ENCODE results near the gene PLVAP. TPM values are rescaled to one million over a fixed set of nuclear protein-coding genes. Genes with fewer than 3 reads are reported as not detected.

The PLVAP gene
- total RNA-seq, 4 donors from 2014 or later: 37.4 to 155 (median 117) TPM

DNA sequence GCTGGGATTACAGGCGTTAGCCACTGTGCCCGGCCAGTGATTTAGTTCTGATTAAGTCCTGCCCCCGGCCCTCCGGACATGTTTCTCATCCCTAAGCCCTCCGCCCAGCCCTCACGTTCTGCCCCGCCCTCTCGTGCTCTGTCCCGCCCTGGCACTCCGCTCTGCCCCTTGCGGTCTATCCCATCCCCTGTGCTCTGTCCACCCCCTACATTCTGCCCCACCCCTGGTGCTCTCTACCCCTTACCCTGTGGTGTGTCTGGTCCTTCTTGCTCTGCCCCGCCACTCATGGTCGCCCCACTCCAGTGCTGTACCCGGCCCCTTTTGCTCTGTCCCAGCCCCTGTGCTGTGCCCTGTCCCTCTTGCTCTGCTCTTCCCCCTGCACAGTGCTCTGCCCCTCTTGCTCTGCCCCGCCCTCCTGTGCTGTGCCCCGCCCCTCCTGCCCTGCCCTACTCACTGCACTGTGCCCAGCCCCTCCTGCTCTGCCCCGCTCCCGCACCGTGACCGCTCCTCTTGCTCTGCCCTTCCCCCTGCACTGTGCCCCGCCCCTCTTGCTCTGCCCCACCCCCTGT, 36.8 kb downstream of the PLVAP start:
- no peaks in the 10 kb centered on the region for H3K27me3 ChIP-seq
- no peak for DNase-seq (ENCODE audit: extremely low spot score)
- no peak overlapping the region for H3K4me3 ChIP-seq
- H3K27ac ChIP-seq (replicated peaks in 1 of 4): no peak overlapping the region
- peaks cover 0 to 31% (median 15%) of the 10 kb centered on the region in 4 donors for H3K36me3 ChIP-seq
- peaks cover 21 to 37% (median 30%) of the 10 kb centered on the region in 4 donors for H3K4me1 ChIP-seq
- H3K9me3 ChIP-seq: no peaks in the 10 kb centered on the region
- intact Hi-C loops (cut with DNase I): no loop called here
- WGBS: 79% methylated on average over 21 of the region's 21 CpGs
- no peak for TF ChIP-seq EP300 (IDR thresholded peaks at IDR 0.05)
- TF ChIP-seq POLR2A (IDR thresholded peaks at IDR 0.05; ENCODE audit: low read depth): no peak
- TF ChIP-seq POLR2AphosphoS5 (IDR thresholded peaks at IDR 0.05): no peak
- no peak for TF ChIP-seq CTCF (IDR thresholded peaks at IDR 0.05)

DNA sequence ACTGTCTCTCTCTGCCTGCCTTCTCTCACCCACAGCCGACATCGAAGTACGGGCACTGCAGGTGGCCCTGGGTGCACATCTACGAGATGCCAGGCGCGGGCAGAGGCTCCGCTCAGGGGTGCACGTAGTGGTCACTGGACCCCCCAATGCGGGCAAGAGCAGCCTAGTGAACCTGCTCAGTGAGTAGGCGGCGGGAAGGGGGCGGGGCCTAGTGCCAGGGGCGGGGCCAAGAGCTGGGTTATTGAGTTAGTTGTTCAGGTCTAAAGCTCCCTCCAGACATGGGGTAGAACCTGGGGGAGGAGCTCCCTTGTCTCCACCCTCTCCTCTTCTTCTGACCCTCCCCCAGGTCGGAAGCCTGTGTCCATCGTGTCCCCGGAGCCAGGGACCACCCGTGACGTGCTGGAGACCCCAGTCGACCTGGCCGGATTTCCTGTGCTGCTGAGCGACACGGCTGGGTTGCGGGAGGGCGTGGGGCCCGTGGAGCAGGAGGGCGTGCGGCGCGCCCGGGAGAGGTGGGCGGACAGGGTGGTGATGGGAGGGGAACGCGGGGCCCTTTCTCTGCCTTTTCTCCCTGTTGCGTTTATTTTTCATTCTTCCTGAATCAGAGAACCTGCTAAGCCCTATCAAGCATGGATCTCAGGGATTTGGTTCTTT, 37.9 kb downstream of the PLVAP start:
- Histone ChIP-seq H3K4me1 (peaks cover 26 to 46% (median 39%) of the 10 kb centered on the region in 4 donors), H3K27me3 (no peaks in the 10 kb centered on the region), H3K36me3 (peaks cover 0 to 31% (median 15%) of the 10 kb centered on the region in 4 donors), H3K4me3 (no peak overlapping the region), H3K9me3 (no peaks in the 10 kb centered on the region), H3K27ac (replicated peaks in 1 of 4) (no peak overlapping the region)
- 88% methylated on average over 29 of the region's 34 CpGs for WGBS
- no peak for TF ChIP-seq POLR2AphosphoS5 (IDR thresholded peaks at IDR 0.05)
- no peak for TF ChIP-seq CTCF (IDR thresholded peaks at IDR 0.05)
- no peak for TF ChIP-seq EP300 (IDR thresholded peaks at IDR 0.05)
- TF ChIP-seq POLR2A (IDR thresholded peaks at IDR 0.05; ENCODE audit: low read depth): no peak
- no peak for DNase-seq (ENCODE audit: extremely low spot score)
- intact Hi-C loops (cut with DNase I): no loop called here

DNA sequence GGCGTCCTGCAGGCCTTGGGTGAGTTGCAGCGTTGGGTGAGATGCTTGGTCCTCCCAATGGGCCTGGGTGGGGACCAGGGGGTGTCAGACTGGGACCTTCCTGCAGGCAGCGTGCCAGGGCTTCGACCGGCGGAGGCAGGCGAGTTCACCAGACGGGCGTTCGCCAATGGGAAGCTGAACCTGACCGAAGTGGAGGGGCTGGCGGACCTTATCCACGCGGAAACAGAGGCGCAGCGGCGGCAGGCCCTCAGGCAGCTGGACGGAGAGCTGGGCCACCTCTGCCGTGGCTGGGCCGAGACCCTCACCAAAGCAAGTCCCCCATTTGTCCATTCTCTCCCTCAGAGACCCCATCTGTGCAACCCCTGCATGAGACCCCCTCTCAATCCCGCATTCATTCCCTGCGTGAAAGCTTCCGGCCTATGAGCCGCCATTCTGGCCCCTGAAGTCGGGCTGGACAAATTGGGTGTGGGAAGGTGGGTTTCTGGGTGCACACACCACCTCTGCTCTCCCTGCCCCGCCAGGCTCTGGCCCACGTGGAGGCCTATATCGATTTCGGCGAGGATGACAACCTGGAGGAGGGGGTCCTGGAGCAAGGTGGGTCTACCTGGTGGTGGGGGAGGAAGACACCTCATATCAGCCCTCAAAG, 38.6 kb downstream of the PLVAP start:
- 93% methylated on average over 11 of the region's 30 CpGs for WGBS
- Histone ChIP-seq H3K4me1 (peaks cover 30 to 52% (median 45%) of the 10 kb centered on the region in 4 donors), H3K4me3 (peak overlapping the region; percentile 74 to 93 (median 84)), H3K9me3 (no peaks in the 10 kb centered on the region), H3K27me3 (no peaks in the 10 kb centered on the region), H3K36me3 (peaks cover 0 to 31% (median 15%) of the 10 kb centered on the region in 4 donors), H3K27ac (replicated peaks in 1 of 4) (no peak overlapping the region)
- TF ChIP-seq POLR2AphosphoS5 (IDR thresholded peaks at IDR 0.05) (no peak), CTCF (IDR thresholded peaks at IDR 0.05) (no peak), POLR2A (IDR thresholded peaks at IDR 0.05; ENCODE audit: low read depth) (no peak), EP300 (IDR thresholded peaks at IDR 0.05) (no peak)
- intact Hi-C loops (cut with DNase I): no loop called here
- DNase-seq (ENCODE audit: extremely low spot score): no peak

DNA sequence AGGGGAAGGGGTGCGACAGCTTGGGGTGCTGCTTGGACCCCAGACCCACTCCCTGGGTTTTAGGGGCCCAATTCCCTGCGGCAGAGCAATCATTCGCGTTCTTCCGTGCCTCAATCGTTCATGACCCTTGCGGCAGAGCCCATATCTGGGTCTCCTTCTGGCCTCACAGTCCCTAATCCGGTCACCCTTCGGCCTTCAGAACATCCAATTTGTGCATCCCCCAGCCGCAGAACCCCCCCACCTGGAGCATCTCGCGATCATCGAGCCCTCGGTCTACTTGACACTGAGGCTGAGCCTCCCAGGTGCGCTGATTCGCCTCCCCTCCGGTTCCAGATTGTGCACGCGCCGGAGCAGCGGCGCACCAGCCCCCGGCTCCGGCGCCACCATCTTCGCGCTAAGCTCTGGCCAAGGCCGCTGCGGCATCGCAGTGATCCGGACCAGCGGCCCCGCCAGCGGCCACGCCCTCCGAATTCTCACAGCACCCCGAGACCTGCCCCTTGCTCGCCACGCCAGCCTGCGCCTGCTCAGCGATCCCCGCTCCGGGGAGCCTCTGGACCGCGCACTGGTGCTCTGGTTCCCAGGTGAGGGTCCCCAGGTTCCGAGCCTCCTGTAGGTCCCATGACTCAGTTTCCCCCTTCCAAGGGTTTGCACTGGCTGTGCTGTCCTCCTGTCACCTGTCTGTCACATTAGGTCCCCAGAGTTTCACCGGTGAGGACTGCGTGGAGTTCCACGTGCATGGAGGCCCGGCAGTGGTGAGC, 39.3 kb downstream of the PLVAP start:
- peaks cover 0 to 32% (median 15%) of the 10 kb centered on the region in 4 donors for H3K36me3 ChIP-seq
- H3K4me1 ChIP-seq: peaks cover 31 to 59% (median 49%) of the 10 kb centered on the region in 4 donors
- no peaks in the 10 kb centered on the region for H3K9me3 ChIP-seq
- peak overlapping the region; percentile 74 to 93 (median 84) for H3K4me3 ChIP-seq
- intact Hi-C loops (cut with DNase I): no loop called here
- TF ChIP-seq POLR2A (IDR thresholded peaks at IDR 0.05; ENCODE audit: low read depth) (no peak), POLR2AphosphoS5 (IDR thresholded peaks at IDR 0.05) (no peak), CTCF (IDR thresholded peaks at IDR 0.05) (no peak), EP300 (IDR thresholded peaks at IDR 0.05) (no peak)
- peak overlapping the region; percentile 91 to 98 (median 96) for H3K27ac ChIP-seq (replicated peaks in 1 of 4)
- WGBS: 3% methylated on average over 12 of the region's 50 CpGs
- DNase-seq (ENCODE audit: extremely low spot score): no peak
- peaks cover 0 to 2% (median 0%) of the 10 kb centered on the region in 4 donors for H3K27me3 ChIP-seq
